Measurements from ENCODE around the gene MMP7.

DNA sequence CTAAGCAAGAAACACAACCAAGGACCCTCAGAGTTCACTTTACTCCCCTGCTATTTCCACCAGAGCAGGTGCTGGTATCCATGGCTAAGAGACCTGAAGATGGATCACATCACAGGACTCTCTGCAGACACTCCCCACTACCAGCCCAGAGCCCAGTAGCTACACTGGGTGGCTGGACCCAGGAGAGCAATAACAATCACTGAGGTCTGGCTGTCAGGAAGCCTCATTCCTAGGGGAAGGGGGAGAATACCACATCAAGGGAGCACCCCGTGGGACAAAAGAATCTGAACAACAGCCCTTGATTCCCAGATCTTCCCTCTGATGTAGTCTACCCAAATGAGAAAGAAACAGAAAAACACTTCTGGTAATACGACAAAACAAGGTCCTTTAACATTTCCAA lies 9.0 kb upstream of the MMP7 start:
- TF ChIP-seq CTCF (IDR thresholded peaks at IDR 0.05) (no peak), POLR2A (IDR thresholded peaks at IDR 0.05) (no peak), EP300 (IDR thresholded peaks at IDR 0.05) (no peak)
